ENCODE data around the gene ADO. TPM values are rescaled to one million over a fixed set of nuclear protein-coding genes. Genes with fewer than 3 reads are reported as not detected.
"Not testable (repeated sequence)": the region's sequence is repeated elsewhere in the genome, so short reads cannot be mapped to it uniquely, and the experiment has no call there.

Gene ADO
- total and polyA plus RNA-seq, 2 of the 13 experiments (the other 11 are each of a cell fraction or from before 2014, with no cell fraction given) = 8.9 to 15.9 TPM

- ATAC-seq (no peak), DNase-seq (ENCODE audit: low spot score) (no peak), FAIRE-seq (no peak)
- Histone ChIP-seq H3K27ac (ENCODE audit: extremely low read length, insufficient read depth, low read length) (no peak overlapping the region), H3K4me1 (ENCODE audit: insufficient read depth, low read length) (no peaks in the 10 kb centered on the region; the same call in 1 of the 2 replicates), H3K27me3 (ENCODE audit: control insufficient read depth in 1 of 2, insufficient read depth in 2 of 2, low read length in 2 of 2) (no peaks in the 10 kb centered on the region), H4K20me1 (ENCODE audit: insufficient read depth, low read length) (no peaks in the 10 kb centered on the region), H3K4me2 (ENCODE audit: low read depth, low read length) (no peak overlapping the region), H3K79me2 (ENCODE audit: insufficient read depth, low read length) (no peaks in the 10 kb centered on the region), H3K36me3 (replicated peaks in 1 of 2; ENCODE audit: control insufficient read depth in 1 of 2, insufficient read depth in 2 of 2, low read length in 2 of 2) (no peaks in the 10 kb centered on the region), H3K9ac (ENCODE audit: insufficient read depth, low read depth, low read length) (no peak overlapping the region), H2AFZ (ENCODE audit: low read length) (no peak overlapping the region), H3K4me3 (replicated peaks in 1 of 3; ENCODE audit: insufficient read depth in 1 of 3, low read depth in 2 of 3, low read length in 3 of 3) (no peak overlapping the region), H3K9me3 (ENCODE audit: low read length) (no peaks in the 10 kb centered on the region)
- intact Hi-C loops (cut with micrococcal nuclease; ENCODE audit: unreplicated experiment) (no loop called here), in situ Hi-C loops (cut with HindIII; ENCODE audit: extremely low pct_ligation_motif_present, low pct_unique_long_range_greater_than_20kb) (no loop called here)
- no peak for TF ChIP-seq TCF7L2 (IDR thresholded peaks at IDR 0.05; ENCODE audit: low read depth, low read length)
- no peak for TF ChIP-seq ZNF883 (CRISPR knock-in tag; IDR thresholded peaks at IDR 0.05; ENCODE audit: not compliant biosample characterization)
- no peak for TF ChIP-seq ZNF414 (CRISPR knock-in tag; IDR thresholded peaks at IDR 0.05)
- TF ChIP-seq FOXO1 (CRISPR knock-in tag; IDR thresholded peaks at IDR 0.05) = no peak
- POLR2A ChIA-PET = no interaction called here
- CTCF ChIA-PET (ENCODE audit: low intra/inter-chr PET ratio, low total read pairs) = no interaction called here
- no TSS peak for BruUV-seq (replicated peaks)
- WGBS (ENCODE audit: low lambda C conversion rate) = 1% methylated on average over 5 of the region's 5 CpGs
These were observed 24.9 kb upstream of the ADO start for GRCh38 chr10:62779487-62780248.

GRCh38 chr10:62784537-62784936, 20.0 kb upstream of the ADO start:
- H3K36me3 ChIP-seq (replicated peaks in 1 of 2; ENCODE audit: control insufficient read depth in 1 of 2, insufficient read depth in 2 of 2, low read length in 2 of 2); CTCF ChIA-PET (ENCODE audit: low intra/inter-chr PET ratio, low total read pairs); H3K79me2 ChIP-seq (ENCODE audit: insufficient read depth, low read length); H3K27ac ChIP-seq (ENCODE audit: extremely low read length, insufficient read depth, low read length); H3K9ac ChIP-seq (ENCODE audit: insufficient read depth, low read depth, low read length); intact Hi-C loops (cut with micrococcal nuclease; ENCODE audit: unreplicated experiment); H2AFZ ChIP-seq (ENCODE audit: low read length); H3K4me3 ChIP-seq (replicated peaks in 1 of 3; ENCODE audit: insufficient read depth in 1 of 3, low read depth in 2 of 3, low read length in 3 of 3); H3K9me3 ChIP-seq (ENCODE audit: low read length); H3K4me2 ChIP-seq (ENCODE audit: low read depth, low read length); ATAC-seq; BruUV-seq (replicated peaks); in situ Hi-C loops (cut with HindIII; ENCODE audit: extremely low pct_ligation_motif_present, low pct_unique_long_range_greater_than_20kb); H4K20me1 ChIP-seq (ENCODE audit: insufficient read depth, low read length); POLR2A ChIA-PET; H3K27me3 ChIP-seq (ENCODE audit: control insufficient read depth in 1 of 2, insufficient read depth in 2 of 2, low read length in 2 of 2); TF ChIP-seq SOX13 (IDR thresholded peaks at IDR 0.05): not testable (repeated sequence)
- FAIRE-seq (peak; percentile 4), DNase-seq (ENCODE audit: low spot score) (peak; percentile 18)
- WGBS (ENCODE audit: low lambda C conversion rate) = 26% methylated on average over 3 of the region's 3 CpGs
- H3K4me1 ChIP-seq (ENCODE audit: insufficient read depth, low read length) = peaks cover 12% of the 10 kb centered on the region
- TF ChIP-seq RCOR2 (CRISPR knock-in tag; IDR thresholded peaks at IDR 0.05) (peak; percentile 43; the same call in 1 of the 2 replicates), ZNF362 (CRISPR knock-in tag; IDR thresholded peaks at IDR 0.05; ENCODE audit: borderline replicate concordance) (peak; percentile 56; the same call in 1 of the 2 replicates), SOX13 (CRISPR knock-in tag; conservative IDR thresholded peaks at IDR 0.05 in 1 of 2, IDR thresholded peaks at IDR 0.05 in 1 of 2) (peak in 1 of 2 experiments; percentile 67; a peak in 2 of 4 replicates), RERE (CRISPR knock-in tag; IDR thresholded peaks at IDR 0.05; ENCODE audit: low read depth) (0 out of 2 replicates have a peak, but pooled peaks have one; percentile 21), CEBPG (CRISPR knock-in tag; IDR thresholded peaks at IDR 0.05) (peak; percentile 79)
